ENCODE data around the gene MCFD2. TPM values are rescaled to one million over a fixed set of nuclear protein-coding genes. Genes with fewer than 3 reads are reported as not detected.

MCFD2 gene
- total and polyA plus RNA-seq, 8 donors, result 78.0 to 121 (median 86.5) TPM

DNA sequence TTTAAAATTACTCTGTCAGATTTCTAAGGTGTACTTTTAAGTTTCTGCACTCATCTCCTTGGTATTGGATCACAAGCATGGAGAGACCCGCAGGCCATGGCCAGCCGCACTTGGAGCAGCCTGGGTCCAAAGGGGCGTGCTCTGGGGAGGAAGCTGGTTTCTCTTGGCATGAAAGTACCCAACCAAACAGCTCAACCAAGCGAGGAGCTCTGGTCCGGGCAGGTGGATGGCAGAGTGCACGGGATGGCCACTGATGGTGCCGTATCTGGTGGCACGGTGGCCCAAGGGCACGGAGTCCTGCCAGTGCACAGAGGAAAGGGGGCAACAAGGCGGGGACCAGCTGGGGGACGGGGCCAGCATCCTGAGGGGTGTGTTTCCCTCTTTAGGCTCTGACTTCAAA, 32.2 kb upstream of the MCFD2 start:
- intact Hi-C loops (cut with DNase I), result no loop called here
- no peak for TF ChIP-seq CTCF (IDR thresholded peaks at IDR 0.05)
- no peak for ATAC-seq

GRCh38 chr2:46945671-46946070, 30.1 kb upstream of the MCFD2 start:
- H3K27me3 ChIP-seq, result no peaks in the 10 kb centered on the region
- intact Hi-C loops (cut with DNase I), result no loop called here
- H3K4me1 ChIP-seq, result peaks cover 2 to 44% of the 10 kb centered on the region in 2 donors
- H3K27ac ChIP-seq, result no peak overlapping the region
- H3K36me3 ChIP-seq, result peaks cover 0 to 6% of the 10 kb centered on the region in 2 donors
- no peaks in the 10 kb centered on the region for H3K9me3 ChIP-seq
- DNase-seq, result no peak
- TF ChIP-seq CTCF (IDR thresholded peaks at IDR 0.05), result no peak
- ATAC-seq, result no peak
- H3K4me3 ChIP-seq, result no peak overlapping the region

More for the DNA sequence above, 32.2 kb upstream of the MCFD2 start:
- no peaks in the 10 kb centered on the region for H3K9me3 ChIP-seq
- H3K36me3 ChIP-seq, result peaks cover 0 to 26% of the 10 kb centered on the region in 2 donors
- DNase-seq, result no peak
- no peak overlapping the region for H3K4me3 ChIP-seq
- H3K27ac ChIP-seq, result no peak overlapping the region
- H3K4me1 ChIP-seq, result peaks cover 3 to 48% of the 10 kb centered on the region in 2 donors
- no peaks in the 10 kb centered on the region for H3K27me3 ChIP-seq

DNA sequence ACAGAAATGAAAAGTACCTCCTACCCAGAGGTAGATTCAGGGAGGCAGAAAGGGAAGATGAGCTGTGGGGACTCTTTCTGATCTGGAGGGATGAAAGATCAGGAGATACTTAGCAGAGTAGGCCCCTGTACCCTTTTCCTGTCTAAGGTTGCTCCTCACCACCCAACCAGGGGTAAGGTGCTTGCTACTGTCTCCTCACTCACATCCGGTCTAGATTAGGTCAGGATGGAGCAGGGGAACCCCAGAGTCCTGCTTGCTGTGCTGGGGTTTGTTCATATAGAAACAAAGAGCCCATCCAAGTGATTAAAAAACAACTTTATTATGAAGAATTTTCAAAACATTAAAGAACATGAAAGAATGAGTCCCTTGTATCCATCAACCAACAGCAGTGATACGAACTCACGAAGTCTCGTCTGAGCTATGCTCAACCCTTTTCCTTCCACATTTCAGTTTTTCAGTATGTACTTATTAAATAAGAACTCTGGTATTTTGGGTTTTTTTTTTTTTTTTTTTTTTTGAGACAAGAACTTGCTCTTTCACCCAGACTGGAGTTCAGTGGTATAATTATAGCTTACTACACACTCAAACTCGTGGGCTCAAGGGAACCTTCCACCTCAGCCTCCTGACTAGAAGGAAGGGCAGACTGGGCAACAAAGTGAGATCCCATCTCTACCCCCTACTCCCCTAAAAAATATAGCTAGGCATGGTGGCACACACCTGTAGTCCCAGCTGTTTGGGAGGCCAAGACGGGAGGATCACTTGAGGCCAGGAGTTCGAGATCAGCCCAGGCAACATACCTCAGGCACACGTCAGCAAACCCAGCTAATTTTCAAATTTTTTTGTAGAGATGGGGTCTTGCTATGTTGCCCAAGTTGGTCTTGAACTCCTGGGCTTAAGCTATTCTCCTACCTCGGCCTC, 28.5 kb upstream of the MCFD2 start:
- TF ChIP-seq CTCF (IDR thresholded peaks at IDR 0.05), result no peak
- Histone ChIP-seq H3K4me1 (peaks cover 3 to 55% of the 10 kb centered on the region in 2 donors), H3K4me3 (peak overlapping the region in 1 of 2 donors; percentile 84), H3K36me3 (no peaks in the 10 kb centered on the region), H3K27me3 (no peaks in the 10 kb centered on the region), H3K9me3 (no peaks in the 10 kb centered on the region), H3K27ac (no peak overlapping the region)
- no peak for DNase-seq
- ATAC-seq, result no peak
- intact Hi-C loops (cut with DNase I), result no loop called here

DNA sequence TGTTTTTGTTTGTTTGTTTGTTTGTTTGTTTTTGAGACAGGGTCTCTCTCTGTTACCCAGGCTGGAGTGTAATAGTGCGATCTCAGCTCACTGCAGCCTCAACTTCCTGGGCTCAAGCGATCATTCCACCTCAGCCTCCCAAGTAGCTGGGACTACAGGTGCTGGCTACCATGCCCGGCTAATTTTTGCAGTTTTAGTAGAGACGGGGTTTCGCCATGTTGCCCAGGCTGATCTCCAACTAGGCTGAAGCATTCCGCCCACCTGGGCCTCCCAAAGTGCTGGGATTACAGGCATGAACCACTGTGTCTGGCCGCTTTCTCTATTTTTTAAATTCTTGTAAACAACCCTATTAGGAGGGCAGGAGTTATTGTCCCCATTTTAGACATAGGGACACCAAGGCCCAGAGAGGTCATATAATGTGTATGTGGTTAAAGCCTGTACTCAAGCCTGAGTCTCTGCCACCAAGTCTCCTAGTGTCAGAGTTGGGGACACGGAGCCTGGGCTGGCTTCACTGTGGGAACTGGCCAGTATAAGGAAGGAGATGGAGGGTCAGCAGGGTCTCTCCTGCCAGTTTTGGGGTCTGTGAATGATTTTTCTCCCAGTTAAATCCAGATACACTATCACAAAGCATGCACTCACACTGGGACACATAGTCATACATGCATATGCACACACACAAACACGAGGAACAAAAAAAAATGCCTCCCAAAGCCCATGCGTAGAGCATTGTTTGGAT, 27.5 kb upstream of the MCFD2 start:
- ATAC-seq (no peak), DNase-seq (no peak)
- intact Hi-C loops (cut with DNase I), result no loop called here
- Histone ChIP-seq H3K4me3 (peak overlapping the region in 1 of 2 donors; percentile 84), H3K36me3 (no peaks in the 10 kb centered on the region), H3K9me3 (no peaks in the 10 kb centered on the region), H3K27me3 (no peaks in the 10 kb centered on the region), H3K4me1 (peaks cover 3 to 55% of the 10 kb centered on the region in 2 donors), H3K27ac (peak overlapping the region in 1 of 2 donors; percentile 93)
- no peak for TF ChIP-seq CTCF (IDR thresholded peaks at IDR 0.05)

DNA sequence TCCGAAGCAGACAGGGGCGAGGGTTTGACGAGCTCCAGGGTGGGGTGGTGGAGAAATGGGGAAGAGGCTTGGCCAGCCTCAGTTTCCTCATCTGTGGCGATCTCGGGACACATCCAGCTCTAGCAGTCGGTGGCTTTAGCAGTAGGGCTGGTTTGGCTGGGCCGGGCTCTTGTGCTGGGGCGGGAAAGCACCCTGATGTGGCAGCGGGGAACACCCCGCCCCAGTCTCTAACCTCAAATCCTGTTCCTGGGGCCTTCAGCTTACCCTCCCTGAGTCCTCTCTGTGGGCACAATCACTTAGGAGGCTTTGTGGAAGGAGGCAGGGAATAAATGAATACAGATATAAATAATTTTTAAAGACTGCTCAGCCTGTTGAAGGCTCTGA, 26.5 kb upstream of the MCFD2 start:
- peaks cover 3 to 54% of the 10 kb centered on the region in 2 donors for H3K4me1 ChIP-seq
- H3K36me3 ChIP-seq, result no peaks in the 10 kb centered on the region
- no peak for TF ChIP-seq CTCF (IDR thresholded peaks at IDR 0.05)
- DNase-seq, result peak; percentile 5 to 90 (median 52)
- H3K27me3 ChIP-seq, result no peaks in the 10 kb centered on the region
- intact Hi-C loops (cut with DNase I), result no loop called here
- peak overlapping the region; percentile 82 to 84 for H3K4me3 ChIP-seq
- ATAC-seq, result peak; percentile 64
- H3K9me3 ChIP-seq, result no peaks in the 10 kb centered on the region
- peak overlapping the region; percentile 88 to 93 for H3K27ac ChIP-seq
